Body of pancreas (tissue), 4 donors: ENCODE results near the gene S100A1.
"Not testable (repeated sequence)": the region's sequence is repeated elsewhere in the genome, so short reads cannot be mapped to it uniquely, and the experiment has no call there.

Experiments
- POLR2A ChIP-seq, 3 donors: fragments of 450-650 bp; IDR thresholded peaks; one replicate each; pipeline ENCODE4 v1.6.1; 2016; ENCODE audit warnings: antibody characterized with exemption in 3 of 3, mild to moderate bottlenecking in 2 of 3
- TF ChIP-seq, protein P1 (sequence below), 7 experiments: fragments of 450-650 bp in 4 of 7; fragments of 200-600 bp in 3 of 7; sonication (generic) in 3 of 7; IDR thresholded peaks; one replicate each; pipeline ENCODE4 v1.5.1; 2016 to 2019; ENCODE audit warnings: antibody characterized with exemption in 7 of 7

DNA sequence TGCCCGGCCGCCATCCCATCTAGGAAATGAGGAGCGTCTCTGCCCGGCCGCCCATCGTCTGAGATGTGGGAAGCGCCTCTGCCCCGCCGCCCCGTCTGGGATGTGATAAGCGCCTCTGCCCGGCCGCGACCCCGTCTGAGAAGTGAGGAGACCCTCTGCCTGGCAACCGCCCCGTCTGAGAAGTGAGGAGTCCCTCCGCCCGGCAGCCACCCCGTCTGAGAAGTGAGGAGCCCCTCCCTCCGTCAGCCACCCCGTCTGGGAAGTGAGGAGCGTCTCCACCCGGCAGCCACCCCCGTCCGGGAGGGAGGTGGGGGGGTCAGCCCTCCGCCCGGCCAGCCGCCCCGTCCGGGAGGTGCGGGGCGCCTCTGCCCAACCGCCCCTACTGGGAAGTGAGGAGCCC is 45.4 kb upstream of the S100A1 start:
- TF ChIP-seq, protein P1, sequence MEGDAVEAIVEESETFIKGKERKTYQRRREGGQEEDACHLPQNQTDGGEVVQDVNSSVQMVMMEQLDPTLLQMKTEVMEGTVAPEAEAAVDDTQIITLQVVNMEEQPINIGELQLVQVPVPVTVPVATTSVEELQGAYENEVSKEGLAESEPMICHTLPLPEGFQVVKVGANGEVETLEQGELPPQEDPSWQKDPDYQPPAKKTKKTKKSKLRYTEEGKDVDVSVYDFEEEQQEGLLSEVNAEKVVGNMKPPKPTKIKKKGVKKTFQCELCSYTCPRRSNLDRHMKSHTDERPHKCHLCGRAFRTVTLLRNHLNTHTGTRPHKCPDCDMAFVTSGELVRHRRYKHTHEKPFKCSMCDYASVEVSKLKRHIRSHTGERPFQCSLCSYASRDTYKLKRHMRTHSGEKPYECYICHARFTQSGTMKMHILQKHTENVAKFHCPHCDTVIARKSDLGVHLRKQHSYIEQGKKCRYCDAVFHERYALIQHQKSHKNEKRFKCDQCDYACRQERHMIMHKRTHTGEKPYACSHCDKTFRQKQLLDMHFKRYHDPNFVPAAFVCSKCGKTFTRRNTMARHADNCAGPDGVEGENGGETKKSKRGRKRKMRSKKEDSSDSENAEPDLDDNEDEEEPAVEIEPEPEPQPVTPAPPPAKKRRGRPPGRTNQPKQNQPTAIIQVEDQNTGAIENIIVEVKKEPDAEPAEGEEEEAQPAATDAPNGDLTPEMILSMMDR (IDR thresholded peaks at IDR 0.05): not testable (repeated sequence)
- not testable (repeated sequence) for TF ChIP-seq POLR2A (IDR thresholded peaks at IDR 0.05)
